ENCODE data around the gene SLC20A1. TPM values are rescaled to one million over a fixed set of nuclear protein-coding genes. Genes with fewer than 3 reads are reported as not detected.

SLC20A1 gene
- total RNA-seq, 1 donor from 2014 or later, result 23.1 TPM

GRCh38 chr2:112708968-112709367 is 63.2 kb downstream of the SLC20A1 start:
- DNase-seq (ENCODE audit: low spot score), result no peak

- no peak for DNase-seq (ENCODE audit: low spot score)
Measured at GRCh38 chr2:112709703-112710102, 64.0 kb downstream of the SLC20A1 start.

GRCh38 chr2:112710956-112711750 is 65.4 kb downstream of the SLC20A1 start:
- DNase-seq (ENCODE audit: low spot score), result no peak

GRCh38 chr2:112712465-112712864 is 66.7 kb downstream of the SLC20A1 start:
- no peak for DNase-seq (ENCODE audit: low spot score)

GRCh38 chr2:112712903-112713584 is 67.3 kb downstream of the SLC20A1 start:
- no peak for DNase-seq (ENCODE audit: low spot score)

Other genes with a start within 250 kb of the SLC20A1 start
- gene RGPD8, start 212.3 kb upstream of the SLC20A1 start, total RNA-seq (ENCODE audit: insufficient read depth, low replicate concordance), result 55.9 TPM
- 8.4 TPM for gene TTL, start 163.8 kb upstream of the SLC20A1 start, total RNA-seq (ENCODE audit: insufficient read depth, low replicate concordance)
- 13.0 TPM for gene POLR1B, start 103.5 kb upstream of the SLC20A1 start, total RNA-seq (ENCODE audit: insufficient read depth, low replicate concordance)
- gene CHCHD5, start 61.3 kb upstream of the SLC20A1 start, total RNA-seq (ENCODE audit: insufficient read depth, low replicate concordance), result 5.5 TPM
- 1.2 TPM for gene NT5DC4, start 75.1 kb downstream of the SLC20A1 start, total RNA-seq (ENCODE audit: insufficient read depth, low replicate concordance)
- gene CKAP2L, start 118.7 kb downstream of the SLC20A1 start, total RNA-seq (ENCODE audit: insufficient read depth, low replicate concordance), result 4.1 TPM
- 1.4 TPM for gene IL1A, start 138.6 kb downstream of the SLC20A1 start, total RNA-seq (ENCODE audit: insufficient read depth, low replicate concordance)
- 3.1 TPM for gene IL1B, start 190.8 kb downstream of the SLC20A1 start, total RNA-seq (ENCODE audit: insufficient read depth, low replicate concordance)